ENCODE measurements around the gene STK26.
A peak's percentile ranks its signal among the peaks of the same experiment; 100 is the strongest.

DNA sequence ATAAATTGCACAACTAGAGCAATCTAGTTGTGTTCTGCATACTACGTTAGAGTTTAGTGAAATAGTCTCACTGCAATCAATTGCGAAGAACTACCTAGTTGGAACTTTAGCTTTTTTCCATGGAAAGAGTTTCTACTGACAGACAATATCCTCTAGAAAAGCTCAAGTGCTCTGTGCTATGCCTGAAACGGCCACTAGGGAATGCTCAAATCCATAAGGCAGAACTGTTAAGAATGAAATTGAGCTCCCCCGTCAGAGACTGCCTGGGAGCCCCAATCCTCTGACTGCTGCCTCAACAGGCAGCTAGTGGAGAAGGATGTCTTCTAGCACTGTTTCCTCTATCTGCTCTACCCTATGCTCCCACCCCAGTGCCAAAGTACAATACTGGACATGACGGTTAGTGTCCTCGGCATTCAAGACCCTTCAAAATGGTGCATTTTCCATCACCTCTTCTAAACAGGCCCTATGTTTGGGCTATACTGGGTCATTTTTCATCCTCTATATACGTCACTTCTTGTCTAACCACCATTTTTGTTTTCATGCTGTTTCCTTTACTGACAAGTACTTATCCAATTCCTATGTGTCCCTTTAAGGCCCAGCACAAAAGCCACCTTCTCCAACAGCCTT is 69.5 kb downstream of the STK26 start:
- TF ChIP-seq, protein P1, sequence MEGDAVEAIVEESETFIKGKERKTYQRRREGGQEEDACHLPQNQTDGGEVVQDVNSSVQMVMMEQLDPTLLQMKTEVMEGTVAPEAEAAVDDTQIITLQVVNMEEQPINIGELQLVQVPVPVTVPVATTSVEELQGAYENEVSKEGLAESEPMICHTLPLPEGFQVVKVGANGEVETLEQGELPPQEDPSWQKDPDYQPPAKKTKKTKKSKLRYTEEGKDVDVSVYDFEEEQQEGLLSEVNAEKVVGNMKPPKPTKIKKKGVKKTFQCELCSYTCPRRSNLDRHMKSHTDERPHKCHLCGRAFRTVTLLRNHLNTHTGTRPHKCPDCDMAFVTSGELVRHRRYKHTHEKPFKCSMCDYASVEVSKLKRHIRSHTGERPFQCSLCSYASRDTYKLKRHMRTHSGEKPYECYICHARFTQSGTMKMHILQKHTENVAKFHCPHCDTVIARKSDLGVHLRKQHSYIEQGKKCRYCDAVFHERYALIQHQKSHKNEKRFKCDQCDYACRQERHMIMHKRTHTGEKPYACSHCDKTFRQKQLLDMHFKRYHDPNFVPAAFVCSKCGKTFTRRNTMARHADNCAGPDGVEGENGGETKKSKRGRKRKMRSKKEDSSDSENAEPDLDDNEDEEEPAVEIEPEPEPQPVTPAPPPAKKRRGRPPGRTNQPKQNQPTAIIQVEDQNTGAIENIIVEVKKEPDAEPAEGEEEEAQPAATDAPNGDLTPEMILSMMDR (IDR thresholded peaks at IDR 0.05) = peak in 1 of 3 donors; percentile 18
- no peak for TF ChIP-seq POLR2A (IDR thresholded peaks at IDR 0.05)

Measured in ovary (tissue), 3 donors.